A673 (cell line): ENCODE measurements around the gene SEMA4D. TPM values are rescaled to one million over a fixed set of nuclear protein-coding genes. Genes with fewer than 3 reads are reported as not detected.

Source experiments
- BruUV-seq: library from RNA; stranded (reverse); fragments of 400-500 nt; replicated peaks from 2 replicates; lab custom pipeline; 2021; lab: Mats Ljungman, UMichigan
- CTCF ChIA-PET: fragments of 300-600 bp; sonication (Branson Sonifier 250); formaldehyde crosslinking; loops from one replicate; lab custom pipeline; 2022; ENCODE audit warnings: antibody characterized with exemption; lab: Charles Lee
- POLR2A ChIA-PET: fragments of 300-600 bp; sonication (Branson Sonifier 250); formaldehyde crosslinking; loops from one replicate; lab custom pipeline; 2022; ENCODE audit warnings: antibody characterized with exemption; ENCODE audit not compliant: low non-redundant PET; lab: Charles Lee
- DNase-seq: peaks from one replicate; pipeline ENCODE4 v3.0.0-alpha.2; 2015; ENCODE audit warnings: low spot score
- H3K27ac ChIP-seq: fragments of 200-600 bp; sonication (generic); 2 replicates; pipeline ENCODE4 v1.5.1; 2016; ENCODE audit warnings: mixed run types, low read depth, mild to moderate bottlenecking, mixed read lengths, antibody characterized with exemption, low read length; ENCODE audit not compliant: poor library complexity, severe bottlenecking
- H3K27me3 ChIP-seq: fragments of 200-600 bp; sonication (generic); replicated peaks from 2 replicates; pipeline ENCODE4 v1.6.1; 2017; ENCODE audit warnings: mixed run types, low read depth, mild to moderate bottlenecking, mixed read lengths, antibody characterized with exemption, low read length; ENCODE audit not compliant: insufficient read depth, poor library complexity
- H3K36me3 ChIP-seq: fragments of 200-600 bp; sonication (generic); 2 replicates; pipeline ENCODE4 v1.6.1; 2016; ENCODE audit warnings: mixed run types, mild to moderate bottlenecking, mixed read lengths, antibody characterized with exemption, low read length; ENCODE audit not compliant: insufficient read depth, poor library complexity, severe bottlenecking
- H3K4me1 ChIP-seq: fragments of 200-600 bp; sonication (generic); 2 replicates; pipeline ENCODE4 v1.6.1; 2017; ENCODE audit warnings: mixed run types, mild to moderate bottlenecking, mixed read lengths, antibody characterized with exemption, low read length; ENCODE audit not compliant: insufficient read depth, poor library complexity, severe bottlenecking
- H3K4me3 ChIP-seq: fragments of 200-600 bp; sonication (generic); 2 replicates; pipeline ENCODE4 v1.5.1; 2016; ENCODE audit warnings: low read depth, mixed run types, mild to moderate bottlenecking, mixed read lengths, low read length; ENCODE audit not compliant: poor library complexity, severe bottlenecking
- H3K9me3 ChIP-seq: fragments of 200-600 bp; sonication (generic); 2 replicates; pipeline ENCODE4 v1.6.1; 2016; ENCODE audit warnings: mixed run types, low read depth, mild to moderate bottlenecking, mixed read lengths, antibody characterized with exemption, low read length; ENCODE audit not compliant: poor library complexity, severe bottlenecking
- CTCF ChIP-seq: fragments of 300-800, 200-600 bp; sonication (generic); conservative IDR thresholded peaks from 2 replicates; pipeline ENCODE4 v1.5.1; 2017; ENCODE audit warnings: low read depth, mild to moderate bottlenecking, antibody characterized with exemption, low read length, moderate library complexity, mixed read lengths
- EZH2 ChIP-seq: fragments of 200-600 bp; sonication (generic); IDR thresholded peaks from 2 replicates; pipeline ENCODE4 v1.6.1; 2017; ENCODE audit warnings: borderline replicate concordance, low read depth, mild to moderate bottlenecking, mixed read lengths, antibody characterized with exemption, low read length; ENCODE audit not compliant: poor library complexity, severe bottlenecking
- intact Hi-C: fragments of 100-400 bp; cut with micrococcal nuclease; formaldehyde crosslinking; loops from one replicate; pipeline ENCODE4 v1.10.0; 2022; ENCODE audit not compliant: unreplicated experiment
- total RNA-seq: library from RNA; stranded (reverse); gene quantifications from 2 replicates; pipeline ENCODE4 v1.2.3, GENCODE V29; 2021

The SEMA4D gene
- total RNA-seq, 1 experiment from 2014 or later: 14.2 TPM

- TF ChIP-seq CTCF: no peak
- TF ChIP-seq EZH2: no peak
- intact Hi-C loops: no loop called here
- ChIA-PET POLR2A (interaction anchor here (0.7 kb wide), 1 partner anchor 11 kb away, joined by 3 read pairs; no protein-coding TSS in a partner anchor), CTCF (no interaction called here)
- no peaks in the 10 kb centered on the region for H3K9me3 ChIP-seq
- no peak overlapping the region for H3K4me3 ChIP-seq
- no peak overlapping the region for H3K27ac ChIP-seq
- no TSS peak for BruUV-seq
- H3K4me1 ChIP-seq: no peaks in the 10 kb centered on the region
- H3K36me3 ChIP-seq: no peaks in the 10 kb centered on the region
- no peak for DNase-seq
- no peaks in the 10 kb centered on the region for H3K27me3 ChIP-seq
These were observed 3.7 kb downstream of the SEMA4D start for GRCh38 chr9:89494199-89494598.

- no peaks in the 10 kb centered on the region for H3K27me3 ChIP-seq
- no peaks in the 10 kb centered on the region for H3K4me1 ChIP-seq
- POLR2A ChIA-PET: interaction anchor here (0.7 kb wide), 1 partner anchor 10 kb away, joined by 3 read pairs; no protein-coding TSS in a partner anchor
- no peak overlapping the region for H3K4me3 ChIP-seq
- H3K27ac ChIP-seq: no peak overlapping the region
- BruUV-seq: no TSS peak
- H3K9me3 ChIP-seq: no peaks in the 10 kb centered on the region
- CTCF ChIA-PET: no interaction called here
- intact Hi-C loops: no loop called here
- H3K36me3 ChIP-seq: no peaks in the 10 kb centered on the region
- DNase-seq: no peak
- TF ChIP-seq EZH2: no peak
These were observed 4.2 kb downstream of the SEMA4D start for GRCh38 chr9:89493671-89494070.

- Histone ChIP-seq H3K27ac (no peak overlapping the region), H3K4me3 (no peak overlapping the region), H3K27me3 (no peaks in the 10 kb centered on the region), H3K36me3 (no peaks in the 10 kb centered on the region), H3K4me1 (no peaks in the 10 kb centered on the region), H3K9me3 (no peaks in the 10 kb centered on the region)
- no TSS peak for BruUV-seq
- TF ChIP-seq EZH2: no peak
- TF ChIP-seq CTCF: no peak
- POLR2A ChIA-PET: interaction anchor here (0.6 kb wide), 1 partner anchor 15 kb away, joined by 3 read pairs; no protein-coding TSS in a partner anchor
- DNase-seq: no peak
- CTCF ChIA-PET: no interaction called here
- intact Hi-C loops: no loop called here
These were observed 4.7 kb downstream of the SEMA4D start for GRCh38 chr9:89493181-89493580.

- no peak overlapping the region for H3K27ac ChIP-seq
- TF ChIP-seq EZH2 (no peak), CTCF (no peak)
- H3K4me1 ChIP-seq: no peaks in the 10 kb centered on the region
- intact Hi-C loops: no loop called here
- no TSS peak for BruUV-seq
- no peak overlapping the region for H3K4me3 ChIP-seq
- H3K27me3 ChIP-seq: no peaks in the 10 kb centered on the region
- ChIA-PET CTCF (no interaction called here), POLR2A (interaction anchor here (0.6 kb wide), 1 partner anchor 15 kb away, joined by 3 read pairs; no protein-coding TSS in a partner anchor)
- no peaks in the 10 kb centered on the region for H3K36me3 ChIP-seq
- H3K9me3 ChIP-seq: no peaks in the 10 kb centered on the region
- DNase-seq: no peak
These were observed 5.3 kb downstream of the SEMA4D start for GRCh38 chr9:89492586-89492985.
